ENCODE data around the gene LCE1E.

The LCE1E gene

GRCh38 chr1:152745765-152746444 lies 40.2 kb upstream of the LCE1E start:
- TF ChIP-seq CTCF (conservative IDR thresholded peaks at IDR 0.05; ENCODE audit: low read length) = no peak
- TF ChIP-seq EZH2phosphoT487 (IDR thresholded peaks at IDR 0.05; ENCODE audit: borderline replicate concordance) = no peak
- no peak overlapping the region for H2AFZ ChIP-seq (ENCODE audit: low read length)
- H3K36me3 ChIP-seq (ENCODE audit: insufficient read depth, low read length) = no peaks in the 10 kb centered on the region
- H3K4me1 ChIP-seq (ENCODE audit: insufficient read depth, low read length, poor library complexity, severe bottlenecking) = no peaks in the 10 kb centered on the region
- H3K4me2 ChIP-seq (ENCODE audit: low read depth, low read length, poor library complexity, severe bottlenecking) = no peak overlapping the region
- no peaks in the 10 kb centered on the region for H3K27me3 ChIP-seq (ENCODE audit: insufficient read depth, low read length, poor library complexity, severe bottlenecking)
- no peaks in the 10 kb centered on the region for H4K20me1 ChIP-seq (ENCODE audit: insufficient read depth, low read length, poor library complexity, severe bottlenecking)
- no peaks in the 10 kb centered on the region for H3K9me2 ChIP-seq (replicated peaks; ENCODE audit: low read depth, low read length)
- no peak overlapping the region for H3K9ac ChIP-seq (ENCODE audit: low read depth, low read length, poor library complexity, severe bottlenecking)
- no peaks in the 10 kb centered on the region for H3K9me3 ChIP-seq (ENCODE audit: insufficient read depth, low read depth, low read length)
- H3K4me3 ChIP-seq (ENCODE audit: low read length, poor library complexity, severe bottlenecking) = no peak overlapping the region
- H3K79me2 ChIP-seq (ENCODE audit: insufficient read depth, low read length) = no peaks in the 10 kb centered on the region
- no peaks in the 10 kb centered on the region for H3F3A ChIP-seq (ENCODE audit: low read depth)

- no peak for TF ChIP-seq EZH2phosphoT487 (IDR thresholded peaks at IDR 0.05; ENCODE audit: borderline replicate concordance)
- no peak for TF ChIP-seq CTCF (conservative IDR thresholded peaks at IDR 0.05; ENCODE audit: low read length)
- H3K4me3 ChIP-seq (ENCODE audit: low read length, poor library complexity, severe bottlenecking) = no peak overlapping the region
Observed at GRCh38 chr1:152747831-152748230, 38.2 kb upstream of the LCE1E start.

GRCh38 chr1:152752225-152752624 lies 33.8 kb upstream of the LCE1E start:
- H3K9me2 ChIP-seq (replicated peaks; ENCODE audit: low read depth, low read length) = no peaks in the 10 kb centered on the region
- H3K27me3 ChIP-seq (ENCODE audit: insufficient read depth, low read length, poor library complexity, severe bottlenecking) = no peaks in the 10 kb centered on the region
- H3K79me2 ChIP-seq (ENCODE audit: insufficient read depth, low read length) = no peaks in the 10 kb centered on the region
- H3K4me2 ChIP-seq (ENCODE audit: low read depth, low read length, poor library complexity, severe bottlenecking) = no peak overlapping the region
- no peak for TF ChIP-seq EZH2phosphoT487 (IDR thresholded peaks at IDR 0.05; ENCODE audit: borderline replicate concordance)
- TF ChIP-seq CTCF (conservative IDR thresholded peaks at IDR 0.05; ENCODE audit: low read length) = no peak
- no peaks in the 10 kb centered on the region for H4K20me1 ChIP-seq (ENCODE audit: insufficient read depth, low read length, poor library complexity, severe bottlenecking)
- H2AFZ ChIP-seq (ENCODE audit: low read length) = no peak overlapping the region
- no peaks in the 10 kb centered on the region for H3K9me3 ChIP-seq (ENCODE audit: insufficient read depth, low read depth, low read length)
- H3K9ac ChIP-seq (ENCODE audit: low read depth, low read length, poor library complexity, severe bottlenecking) = no peak overlapping the region
- no peak overlapping the region for H3K4me3 ChIP-seq (ENCODE audit: low read length, poor library complexity, severe bottlenecking)
- H3K36me3 ChIP-seq (ENCODE audit: insufficient read depth, low read length) = no peaks in the 10 kb centered on the region
- no peaks in the 10 kb centered on the region for H3K4me1 ChIP-seq (ENCODE audit: insufficient read depth, low read length, poor library complexity, severe bottlenecking)
- no peaks in the 10 kb centered on the region for H3F3A ChIP-seq (ENCODE audit: low read depth)

More at GRCh38 chr1:152747831-152748230, 38.2 kb upstream of the LCE1E start:
- no peak overlapping the region for H3K9ac ChIP-seq (ENCODE audit: low read depth, low read length, poor library complexity, severe bottlenecking)
- H3K36me3 ChIP-seq (ENCODE audit: insufficient read depth, low read length) = no peaks in the 10 kb centered on the region
- H3K79me2 ChIP-seq (ENCODE audit: insufficient read depth, low read length) = no peaks in the 10 kb centered on the region
- H3F3A ChIP-seq (ENCODE audit: low read depth) = no peaks in the 10 kb centered on the region
- H4K20me1 ChIP-seq (ENCODE audit: insufficient read depth, low read length, poor library complexity, severe bottlenecking) = no peaks in the 10 kb centered on the region
- H3K4me2 ChIP-seq (ENCODE audit: low read depth, low read length, poor library complexity, severe bottlenecking) = no peak overlapping the region
- H3K9me2 ChIP-seq (replicated peaks; ENCODE audit: low read depth, low read length) = no peaks in the 10 kb centered on the region
- H3K27me3 ChIP-seq (ENCODE audit: insufficient read depth, low read length, poor library complexity, severe bottlenecking) = no peaks in the 10 kb centered on the region
- no peaks in the 10 kb centered on the region for H3K4me1 ChIP-seq (ENCODE audit: insufficient read depth, low read length, poor library complexity, severe bottlenecking)
- no peak overlapping the region for H2AFZ ChIP-seq (ENCODE audit: low read length)
- H3K9me3 ChIP-seq (ENCODE audit: insufficient read depth, low read depth, low read length) = no peaks in the 10 kb centered on the region

Data from Loucy (cell line).